Measurements from ENCODE around the gene CYP4F12.
"Not testable (repeated sequence)": the region's sequence is repeated elsewhere in the genome, so short reads cannot be mapped to it uniquely, and the experiment has no call there.

Gene CYP4F12

GRCh38 chr19:15672580-15673175, at the start of gene CYP4F12:
Gene CYP4F12 (plus strand): TSS chr19:15673087. CDS start chr19:15673530, 443 bp downstream.
- DNase-seq = no peak

- DNase-seq = no peak
Observed at GRCh38 chr19:15623711-15624318, 49.1 kb upstream of the CYP4F12 start.

- no peak for DNase-seq
Observed at GRCh38 chr19:15628236-15629002, 44.5 kb upstream of the CYP4F12 start.

- DNase-seq = peak; percentile 22
Observed at GRCh38 chr19:15629003-15629880, 43.6 kb upstream of the CYP4F12 start.

GRCh38 chr19:15631817-15632216, 41.1 kb upstream of the CYP4F12 start:
- DNase-seq = peak; percentile 6

GRCh38 chr19:15633082-15633835, 39.6 kb upstream of the CYP4F12 start:
- no peak for DNase-seq

- DNase-seq = no peak
Observed at GRCh38 chr19:15634105-15634504, 38.8 kb upstream of the CYP4F12 start.

- DNase-seq = no peak
Observed at GRCh38 chr19:15635016-15635805, 37.7 kb upstream of the CYP4F12 start.

- DNase-seq = no peak
Observed at GRCh38 chr19:15636026-15636425, 36.9 kb upstream of the CYP4F12 start.

GRCh38 chr19:15639596-15639995, 33.3 kb upstream of the CYP4F12 start:
- DNase-seq = no peak

GRCh38 chr19:15640294-15640903, 32.5 kb upstream of the CYP4F12 start, which contains the start of gene CYP4F3:
Gene CYP4F3 (plus strand): TSS chr19:15640897. CDS start chr19:15641416, 519 bp downstream.
- no peak for DNase-seq

- DNase-seq = no peak
Observed at GRCh38 chr19:15640904-15641597, 31.8 kb upstream of the CYP4F12 start.

GRCh38 chr19:15641901-15642491, 30.9 kb upstream of the CYP4F12 start:
- DNase-seq = no peak

GRCh38 chr19:15642807-15643206, 30.1 kb upstream of the CYP4F12 start:
- DNase-seq = no peak

- DNase-seq = no peak
Observed at GRCh38 chr19:15643387-15643786, 29.5 kb upstream of the CYP4F12 start.

- no peak for DNase-seq
Observed at GRCh38 chr19:15644066-15644741, 28.7 kb upstream of the CYP4F12 start.

GRCh38 chr19:15644816-15645215, 28.1 kb upstream of the CYP4F12 start:
- DNase-seq = no peak

- no peak for DNase-seq
Observed at GRCh38 chr19:15649526-15649925, 23.4 kb upstream of the CYP4F12 start.

GRCh38 chr19:15650123-15650522, 22.8 kb upstream of the CYP4F12 start:
- not testable (repeated sequence) for DNase-seq
